Lung (tissue), 12 donors: ENCODE measurements around the gene PHACTR3. TPM values are rescaled to one million over a fixed set of nuclear protein-coding genes. Genes with fewer than 3 reads are reported as not detected.

ENCODE experiments used
- ATAC-seq: fragments of 200-7000 bp; cut with Tn5 transposase; one replicate; pipeline ENCODE4 v1.9.1; 2020; ENCODE audit warnings: moderate number of reproducible peaks; ENCODE audit not compliant: insufficient read depth, low FRiP score
- DNase-seq, 3 donors: peaks; one replicate each; pipeline ENCODE4 v3.0.0-alpha.2; 2013 to 2017
- H3K27ac ChIP-seq, 2 donors: one replicate each; pipeline ENCODE4 v1.5.1; 2013; ENCODE audit warnings: mild to moderate bottlenecking in 2 of 2, moderate library complexity in 2 of 2, control low read depth in 1 of 2, inconsistent platforms in 1 of 2, low read depth in 1 of 2, low read length in 1 of 2
- H3K27me3 ChIP-seq, 3 donors: one replicate each; pipeline ENCODE4 v1.5.1; 2013; ENCODE audit warnings: low read length in 2 of 3; ENCODE audit not compliant: control insufficient read depth in 3 of 3, insufficient read depth in 3 of 3
- H3K36me3 ChIP-seq, 4 donors: one replicate each; pipeline ENCODE4 v1.5.1; 2013; ENCODE audit warnings: low read length in 4 of 4, mild to moderate bottlenecking in 1 of 4, moderate library complexity in 1 of 4; ENCODE audit not compliant: control insufficient read depth in 4 of 4, insufficient read depth in 4 of 4
- H3K4me1 ChIP-seq, 5 donors: one replicate each; pipeline ENCODE4 v1.5.1; 2013; ENCODE audit warnings: low read length in 5 of 5, mild to moderate bottlenecking in 2 of 5, moderate library complexity in 1 of 5; ENCODE audit not compliant: control insufficient read depth in 5 of 5, insufficient read depth in 5 of 5
- H3K4me3 ChIP-seq: one replicate; pipeline ENCODE4 v1.5.1; 2013; ENCODE audit warnings: mild to moderate bottlenecking, control low read depth, moderate library complexity
- H3K9ac ChIP-seq, 2 donors: one replicate each; pipeline ENCODE4 v1.5.1; 2013; ENCODE audit warnings: low read length in 2 of 2, control low read depth in 1 of 2; ENCODE audit not compliant: insufficient read depth in 1 of 2
- H3K9me3 ChIP-seq, 4 donors: one replicate each; pipeline ENCODE4 v1.5.1; 2013; ENCODE audit warnings: low read length in 3 of 4, mild to moderate bottlenecking in 1 of 4, moderate library complexity in 1 of 4; ENCODE audit not compliant: control insufficient read depth in 4 of 4, insufficient read depth in 3 of 4
- WGBS, 2 donors: extraction: QIAGEN DNeasy Blood & Tissue Kit; methylation state at CpG; one replicate each; pipeline ENCODE4 v1.1.7; 2013; 5-methylcytosine and 5-hydroxymethylcytosine counted together
- polyA plus RNA-seq, 2 donors: library from polyadenylated mRNA; stranded (reverse); fragments of 200-250 nt; gene quantifications; one replicate each; pipeline ENCODE4 v1.2.1, GENCODE V29; 2013
- total RNA-seq, 2 donors: library from RNA; depleted of rRNA in 1 of 2; stranded (reverse); fragments of >200 nt in 1 of 2; gene quantifications; one replicate each; pipeline ENCODE4 v1.2.1, GENCODE V29; 2014 to 2021
- TF ChIP-seq, protein P1 (sequence below): IDR thresholded peaks from 2 replicates; pipeline ENCODE4 v1.5.1; 2012; ENCODE audit warnings: mild to moderate bottlenecking; ENCODE audit errors: control extremely low read depth, extremely low read depth
- donor health status: control.
- donor health status: control.
- donor health status: Bipolar disorder and iron deficiency.
- donor health status: healthy.
- donor health status: DM: yes; HTN: yes; CAD: no.

Gene PHACTR3
- total and polyA plus RNA-seq, 4 donors = 3.8 to 12.0 (median 5.9) TPM

DNA sequence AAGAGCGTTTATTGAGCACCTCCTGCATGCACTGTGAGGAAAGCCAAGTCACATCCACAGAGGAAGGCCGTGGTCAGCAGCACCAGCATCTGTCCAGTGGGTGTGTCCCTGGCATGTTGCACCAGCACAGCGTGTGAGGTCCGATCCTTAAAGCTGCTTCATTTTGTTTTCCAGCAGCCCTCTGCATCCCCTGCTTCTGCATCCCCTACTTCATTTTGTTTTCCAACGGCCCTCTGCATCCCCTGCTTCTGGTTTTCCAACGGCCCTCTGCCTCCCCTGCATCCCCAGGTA lies 181.3 kb downstream of the PHACTR3 start:
- WGBS, 2 donors = 41 to 61% methylated on average over 5 to 6 of the region's 6 CpGs
- DNase-seq (no peak), ATAC-seq (no peak)
- peaks cover 0 to 1% (median 0%) of the 10 kb centered on the region in 4 donors for H3K9me3 ChIP-seq
- no peaks in the 10 kb centered on the region for H3K36me3 ChIP-seq
- no peak overlapping the region for H3K9ac ChIP-seq
- peaks cover 0 to 7% (median 2%) of the 10 kb centered on the region in 3 donors for H3K27me3 ChIP-seq
- no peak overlapping the region for H3K4me3 ChIP-seq
- H3K4me1 ChIP-seq = no peaks in the 10 kb centered on the region
- TF ChIP-seq, protein P1, sequence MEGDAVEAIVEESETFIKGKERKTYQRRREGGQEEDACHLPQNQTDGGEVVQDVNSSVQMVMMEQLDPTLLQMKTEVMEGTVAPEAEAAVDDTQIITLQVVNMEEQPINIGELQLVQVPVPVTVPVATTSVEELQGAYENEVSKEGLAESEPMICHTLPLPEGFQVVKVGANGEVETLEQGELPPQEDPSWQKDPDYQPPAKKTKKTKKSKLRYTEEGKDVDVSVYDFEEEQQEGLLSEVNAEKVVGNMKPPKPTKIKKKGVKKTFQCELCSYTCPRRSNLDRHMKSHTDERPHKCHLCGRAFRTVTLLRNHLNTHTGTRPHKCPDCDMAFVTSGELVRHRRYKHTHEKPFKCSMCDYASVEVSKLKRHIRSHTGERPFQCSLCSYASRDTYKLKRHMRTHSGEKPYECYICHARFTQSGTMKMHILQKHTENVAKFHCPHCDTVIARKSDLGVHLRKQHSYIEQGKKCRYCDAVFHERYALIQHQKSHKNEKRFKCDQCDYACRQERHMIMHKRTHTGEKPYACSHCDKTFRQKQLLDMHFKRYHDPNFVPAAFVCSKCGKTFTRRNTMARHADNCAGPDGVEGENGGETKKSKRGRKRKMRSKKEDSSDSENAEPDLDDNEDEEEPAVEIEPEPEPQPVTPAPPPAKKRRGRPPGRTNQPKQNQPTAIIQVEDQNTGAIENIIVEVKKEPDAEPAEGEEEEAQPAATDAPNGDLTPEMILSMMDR = no peak
- no peak overlapping the region for H3K27ac ChIP-seq

GRCh38 chr20:59785986-59786795 lies 181.9 kb downstream of the PHACTR3 start:
- H3K4me1 ChIP-seq = no peaks in the 10 kb centered on the region

DNA sequence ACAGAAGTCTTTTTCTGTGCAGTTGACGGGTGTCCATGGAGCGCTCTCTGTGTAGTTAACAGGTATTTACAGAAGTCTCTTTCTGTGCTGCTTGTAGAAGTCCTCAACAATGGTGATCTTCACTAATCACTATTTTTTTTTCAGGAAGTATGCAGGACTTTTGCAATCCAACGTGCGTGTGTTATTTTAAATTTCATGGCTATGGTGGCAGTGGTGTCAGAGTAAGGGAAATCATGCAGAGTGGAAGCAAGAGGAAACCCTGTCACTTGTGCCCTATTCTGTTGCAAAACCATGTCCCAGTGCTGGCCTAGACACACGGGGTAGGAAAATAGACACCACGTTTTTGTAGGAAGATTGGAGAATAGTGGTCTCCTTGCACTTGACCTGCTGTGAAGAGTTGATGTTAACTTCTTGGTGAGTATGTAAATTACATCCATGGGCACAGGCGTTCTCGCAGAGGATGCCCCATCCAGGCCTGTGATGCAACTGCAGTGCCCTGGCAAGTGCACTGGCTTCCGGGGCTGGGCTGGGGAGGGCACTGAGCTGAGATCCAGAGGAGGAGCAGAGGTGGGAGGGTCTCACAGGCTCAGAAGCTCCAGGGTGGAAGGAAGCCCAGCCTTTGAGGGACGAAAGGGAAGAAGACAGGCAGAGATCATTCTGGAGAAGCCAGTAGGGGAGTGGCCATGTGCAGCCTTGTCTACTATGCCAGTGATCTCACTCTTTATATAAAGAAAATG lies 182.6 kb downstream of the PHACTR3 start:
- Histone ChIP-seq H3K36me3 (no peaks in the 10 kb centered on the region), H3K27me3 (peaks cover 0 to 7% (median 2%) of the 10 kb centered on the region in 3 donors), H3K4me1 (no peaks in the 10 kb centered on the region), H3K9ac (no peak overlapping the region), H3K4me3 (no peak overlapping the region), H3K27ac (no peak overlapping the region), H3K9me3 (peaks cover 0 to 3% (median under 1%) of the 10 kb centered on the region in 4 donors)
- TF ChIP-seq, protein P1 = no peak
- no peak for DNase-seq
- no peak for ATAC-seq
- WGBS, 2 donors = 30 to 49% methylated on average over 10 of the region's 10 CpGs

More at GRCh38 chr20:59785986-59786795, 181.9 kb downstream of the PHACTR3 start:
- Histone ChIP-seq H3K27ac (no peak overlapping the region), H3K9ac (no peak overlapping the region), H3K4me3 (no peak overlapping the region), H3K36me3 (no peaks in the 10 kb centered on the region), H3K27me3 (peaks cover 0 to 7% (median 2%) of the 10 kb centered on the region in 3 donors), H3K9me3 (peaks cover 0 to 1% (median 0%) of the 10 kb centered on the region in 4 donors)
- DNase-seq (no peak), ATAC-seq (no peak)
- WGBS, 2 donors = 80 to 81% methylated on average over 10 of the region's 10 CpGs
- TF ChIP-seq, protein P1 = no peak
